KBM-7 (cell line): ENCODE data around the gene C6orf141.

ENCODE experiments used
- DNase-seq: peaks from one replicate; pipeline ENCODE4 v3.0.0-alpha.2; 2015
- in situ Hi-C: fragments of 300-500 bp; cut with MboI; formaldehyde crosslinking; loops from 2 replicates; pipeline ENCODE4 v1.14.3; 2020; ENCODE audit warnings: low sequenced_read_pairs, low pct_unique_long_range_greater_than_20kb, mixed read lengths

C6orf141 gene

GRCh38 chr6:49531774-49532569 lies 18.5 kb upstream of the C6orf141 start:
- DNase-seq = peak; percentile 78
- in situ Hi-C loops = no loop called here

- no peak for DNase-seq
- in situ Hi-C loops = no loop called here
Observed at GRCh38 chr6:49535795-49536194, 14.7 kb upstream of the C6orf141 start.

DNA sequence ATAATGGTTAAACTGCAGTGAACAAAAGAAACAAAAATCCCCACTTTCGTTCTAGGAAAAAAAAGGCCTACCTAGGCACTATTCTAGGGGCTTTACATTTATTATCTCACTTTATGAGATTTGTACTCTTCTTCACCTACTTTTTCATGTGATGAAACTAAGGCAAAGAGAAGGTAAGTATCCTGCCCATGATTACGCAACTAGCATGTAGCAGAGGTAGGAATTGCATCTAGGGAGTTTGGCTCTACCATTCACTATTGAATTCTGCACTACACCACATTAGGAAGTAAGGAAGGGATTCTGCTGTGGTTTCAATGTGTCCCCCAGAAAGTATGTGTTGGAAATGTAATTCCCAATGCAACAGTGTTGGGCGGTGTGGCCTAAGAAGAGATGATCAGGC lies 11.4 kb upstream of the C6orf141 start:
- in situ Hi-C loops = no loop called here
- no peak for DNase-seq

GRCh38 chr6:49540614-49541013 lies 9.9 kb upstream of the C6orf141 start:
- in situ Hi-C loops = no loop called here
- no peak for DNase-seq

DNA sequence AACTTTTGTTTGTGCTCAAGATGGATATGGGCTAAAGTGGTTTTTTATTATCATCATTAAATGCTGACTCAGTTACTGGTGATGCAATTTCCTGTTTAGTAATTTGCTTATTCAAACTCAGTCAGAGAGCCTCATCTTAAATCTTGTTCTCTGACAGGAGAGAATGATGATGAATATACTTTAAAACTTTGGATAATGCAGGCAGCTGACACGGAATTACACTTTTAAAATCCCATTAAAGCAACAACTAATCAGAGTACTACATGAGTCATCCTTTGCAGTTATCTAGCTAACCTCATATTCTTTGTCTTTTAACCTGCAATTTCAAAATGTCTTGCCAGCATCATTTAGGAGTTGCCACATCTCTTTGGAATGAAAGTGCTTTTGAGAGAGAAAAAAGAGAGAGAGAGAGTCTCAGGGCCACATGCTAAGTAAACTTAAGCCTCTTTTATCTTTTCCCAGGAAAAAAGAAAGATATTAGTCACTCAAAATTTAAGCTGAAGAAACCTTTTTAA lies 9.2 kb upstream of the C6orf141 start:
- in situ Hi-C loops = no loop called here
- DNase-seq = no peak

GRCh38 chr6:49541936-49542335 lies 8.5 kb upstream of the C6orf141 start:
- no peak for DNase-seq

GRCh38 chr6:49543087-49543858 lies 7.2 kb upstream of the C6orf141 start:
- DNase-seq = peak; percentile 51
- in situ Hi-C loops = no loop called here

More at GRCh38 chr6:49541936-49542335, 8.5 kb upstream of the C6orf141 start:
- in situ Hi-C loops = no loop called here

DNA sequence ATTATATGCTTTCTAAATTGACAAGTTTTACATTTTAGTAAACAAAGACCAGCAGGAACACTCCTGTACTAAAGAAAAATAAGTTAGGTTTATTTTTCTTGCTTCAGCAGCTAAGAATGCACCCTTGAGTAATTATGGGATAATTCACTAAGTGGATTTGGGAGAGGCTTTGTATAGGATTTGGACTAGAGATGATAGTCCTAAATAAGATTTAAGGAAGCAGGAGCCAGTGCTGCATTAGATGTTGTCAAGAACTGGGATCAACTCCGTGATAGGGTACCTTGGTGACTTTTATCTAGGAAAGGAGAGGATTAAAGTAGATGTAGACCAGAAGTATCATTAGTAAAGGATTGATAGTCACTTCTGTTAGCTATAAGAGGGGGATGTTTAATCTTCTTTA lies 4.1 kb upstream of the C6orf141 start:
- no peak for DNase-seq
- in situ Hi-C loops = no loop called here

DNA sequence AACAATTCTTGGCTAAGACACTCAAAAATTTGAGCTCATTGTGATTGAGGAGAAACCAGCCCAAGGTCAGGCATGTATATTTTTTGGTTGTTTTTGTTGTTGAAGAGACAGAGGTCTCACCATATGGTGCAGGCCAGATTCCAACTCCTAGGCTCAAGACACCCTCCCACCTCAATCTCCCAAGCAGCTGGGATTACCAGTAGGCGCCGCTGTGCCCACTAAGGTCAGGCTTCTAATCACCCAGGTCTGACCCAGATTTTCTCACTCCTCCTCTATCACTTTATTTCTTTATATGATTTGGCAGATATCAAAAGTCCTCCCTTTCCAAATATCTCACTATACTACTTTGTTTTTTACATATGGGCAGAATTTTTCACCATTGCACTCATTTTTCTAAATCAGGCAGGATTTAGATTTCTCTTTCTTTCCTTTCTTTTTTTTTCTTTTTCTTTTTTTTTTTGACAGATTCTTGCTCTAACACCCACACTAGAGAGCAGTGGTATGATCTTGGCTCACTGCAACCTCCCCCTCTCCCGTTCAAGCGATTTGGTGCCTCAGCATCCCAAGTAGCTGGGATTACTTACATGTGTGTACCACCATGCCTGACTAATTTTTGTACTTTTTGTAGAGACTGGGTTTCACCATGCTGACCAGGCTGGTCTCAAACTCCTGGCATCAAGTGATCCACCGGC lies 1.7 kb upstream of the C6orf141 start:
- in situ Hi-C loops = no loop called here
- no peak for DNase-seq

GRCh38 chr6:49549691-49550491 lies 577 bp upstream of the C6orf141 start:
- in situ Hi-C loops = no loop called here
- DNase-seq = no peak

DNA sequence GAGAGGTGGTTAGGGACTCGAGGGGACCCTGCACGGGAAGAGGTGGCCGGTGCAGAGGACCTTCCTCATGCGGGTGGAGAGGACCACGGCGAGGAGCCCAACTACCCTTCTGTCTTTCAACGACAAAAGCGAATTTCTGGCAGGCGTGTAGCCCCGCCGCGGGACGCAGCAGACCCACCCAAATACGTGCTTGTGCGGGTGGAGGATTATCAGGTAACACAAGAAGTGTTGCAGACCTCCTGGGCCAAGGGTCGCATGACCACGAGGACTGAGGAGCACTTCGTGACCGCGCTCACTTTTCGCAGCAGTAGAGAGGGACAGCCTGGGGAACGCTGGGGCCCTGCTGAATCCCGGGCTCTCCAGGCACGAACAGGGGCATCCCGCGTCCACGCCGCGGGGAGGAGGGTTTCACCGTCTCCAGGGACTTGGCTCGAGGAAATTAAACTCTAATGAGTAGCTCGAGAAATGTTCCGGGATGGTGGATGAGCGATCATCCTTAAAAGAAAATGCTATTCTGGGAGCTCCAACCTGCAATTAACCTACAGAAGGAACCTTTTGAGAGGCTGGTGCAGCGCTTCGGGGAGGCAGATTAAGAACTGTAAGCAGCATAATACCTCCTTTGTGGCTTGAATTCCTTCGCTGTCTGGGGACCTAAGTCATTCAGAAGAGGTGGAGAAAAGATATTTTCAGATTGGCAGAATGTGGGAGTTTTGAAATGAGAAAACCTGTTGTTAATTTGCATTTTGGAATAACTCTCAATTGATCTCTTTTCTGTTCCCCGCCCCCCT lies 804 bp downstream of the C6orf141 start:
- peak; percentile 65 for DNase-seq
- in situ Hi-C loops = no loop called here

DNA sequence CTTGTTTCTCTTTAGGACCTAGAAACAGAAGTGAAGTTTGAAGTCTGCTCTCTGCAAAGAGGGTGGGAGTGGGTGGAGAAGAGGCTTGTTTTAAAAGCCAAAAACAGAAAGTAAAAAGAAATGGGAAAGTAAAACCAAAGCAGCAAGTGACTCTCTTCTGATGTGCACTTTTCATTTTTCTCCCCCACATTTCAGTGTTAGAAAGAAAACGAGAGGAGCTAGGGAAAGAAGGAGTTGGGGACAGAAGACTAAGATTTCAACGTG lies 1.3 kb downstream of the C6orf141 start:
- peak; percentile 63 for DNase-seq
- in situ Hi-C loops = no loop called here

- no peak for DNase-seq
- in situ Hi-C loops = no loop called here
Observed at GRCh38 chr6:49552596-49552995, 2.1 kb downstream of the C6orf141 start.

- in situ Hi-C loops = no loop called here
- no peak for DNase-seq
Observed at GRCh38 chr6:49553384-49553783, 2.9 kb downstream of the C6orf141 start.

DNA sequence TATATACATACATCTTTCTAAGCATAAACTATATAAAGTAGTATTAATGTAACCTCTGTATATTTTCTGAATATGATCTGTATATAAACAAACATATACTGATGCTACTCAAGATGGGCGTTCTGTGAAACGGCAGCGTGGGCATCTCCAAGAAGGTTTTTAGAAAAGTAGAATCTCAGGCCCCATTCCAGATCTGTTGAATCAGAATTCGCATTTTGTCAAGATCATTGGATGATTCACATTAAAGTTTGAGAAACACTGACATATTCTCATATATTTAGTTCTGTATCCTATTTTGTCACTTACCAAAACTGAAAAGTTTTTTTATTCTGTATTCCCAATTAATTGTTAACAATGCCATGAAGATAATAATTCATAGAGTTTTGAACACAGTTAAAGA lies 5.5 kb downstream of the C6orf141 start:
- in situ Hi-C loops = no loop called here
- DNase-seq = no peak

GRCh38 chr6:49556429-49556837 lies 6.0 kb downstream of the C6orf141 start:
- in situ Hi-C loops = no loop called here
- DNase-seq = peak; percentile 74

GRCh38 chr6:49557177-49557576 lies 6.7 kb downstream of the C6orf141 start:
- in situ Hi-C loops = no loop called here
- DNase-seq = no peak

GRCh38 chr6:49558238-49558637 lies 7.8 kb downstream of the C6orf141 start:
- no peak for DNase-seq
- in situ Hi-C loops = no loop called here
